NAMALWA (cell line): ENCODE results near the gene GREM2.

ENCODE experiments used
- DNase-seq: peaks from one replicate; pipeline ENCODE4 v3.0.0-alpha.2; 2015; ENCODE audit warnings: low spot score

The GREM2 gene

DNA sequence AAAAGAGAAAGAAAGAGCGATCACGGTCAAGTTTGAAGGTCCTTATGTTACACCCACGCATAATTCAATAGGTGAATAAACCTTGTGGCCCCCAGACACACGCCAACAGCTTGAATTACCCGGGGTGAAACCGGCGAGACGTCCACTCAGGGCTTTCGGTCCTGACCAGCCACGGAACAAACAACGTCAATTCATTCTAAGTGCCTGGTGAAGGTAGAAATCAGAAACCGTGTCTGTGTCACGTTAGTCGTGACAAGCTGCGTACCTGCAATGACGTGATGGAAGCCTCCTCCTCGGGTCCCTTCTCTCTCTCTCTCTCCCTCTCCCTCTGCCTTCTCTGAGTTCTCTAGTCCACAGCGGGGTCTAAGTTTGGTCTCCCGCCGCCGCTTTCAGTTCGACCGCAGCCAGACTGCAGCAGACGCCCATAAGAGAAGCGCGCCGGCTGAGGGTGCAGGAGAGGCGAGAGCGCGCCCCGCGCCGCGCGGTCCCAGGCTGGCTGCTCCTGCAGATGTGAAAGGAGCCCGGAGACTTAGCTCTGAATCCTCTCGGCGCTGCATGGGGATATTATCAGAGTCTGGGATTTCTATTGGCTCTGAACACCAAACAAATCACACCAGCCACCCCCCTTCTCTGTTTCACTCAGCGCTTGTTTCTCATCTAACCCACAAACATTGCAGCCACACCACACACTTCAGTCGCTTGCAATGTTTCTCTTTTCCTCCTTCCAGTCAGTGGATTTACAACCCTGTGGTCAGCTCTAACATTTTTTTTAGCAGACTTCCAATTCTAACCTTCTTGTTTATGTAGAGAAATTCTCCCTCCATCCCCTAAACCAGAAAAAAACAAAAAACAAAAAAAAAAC is at the start of gene GREM2:
TSS of gene GREM2 (minus strand) at position 537 of the 862 bp plus-strand sequence. CDS start 118,680 bp downstream, outside the sequence.
- no peak for DNase-seq

DNA sequence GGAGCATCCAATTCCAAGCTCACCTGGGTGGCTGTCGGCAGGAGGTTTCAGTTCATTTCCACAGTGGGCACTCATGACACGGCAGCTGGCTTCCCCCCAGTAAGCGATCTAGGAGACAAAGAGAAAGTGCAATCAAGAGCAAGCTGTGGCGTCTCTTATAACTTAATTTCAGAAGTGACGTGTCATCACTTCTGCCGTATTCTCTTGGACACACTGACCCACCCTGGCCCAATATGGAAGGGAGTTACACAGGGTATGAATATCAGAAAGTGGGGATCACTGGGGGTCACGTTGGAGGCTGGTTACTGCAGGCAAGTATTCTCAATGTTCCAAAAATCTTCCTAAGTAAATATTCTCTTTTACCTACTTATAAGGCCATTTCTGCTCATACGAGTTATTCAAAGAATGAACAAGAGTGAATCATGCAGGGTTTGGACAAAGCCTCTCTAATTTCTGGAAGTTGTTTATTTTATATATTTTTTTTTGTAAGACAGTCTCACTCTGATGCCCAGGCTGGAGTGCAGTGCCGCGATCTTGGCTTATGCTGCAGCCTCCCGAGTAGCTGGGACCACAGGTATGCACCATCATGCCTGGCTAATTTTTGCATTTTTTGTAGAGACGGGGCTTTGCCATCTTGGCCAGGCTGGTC is 46.5 kb upstream of the GREM2 start:
- DNase-seq = no peak

GRCh38 chr1:240656531-240656930 is 44.6 kb upstream of the GREM2 start:
- DNase-seq = no peak

DNA sequence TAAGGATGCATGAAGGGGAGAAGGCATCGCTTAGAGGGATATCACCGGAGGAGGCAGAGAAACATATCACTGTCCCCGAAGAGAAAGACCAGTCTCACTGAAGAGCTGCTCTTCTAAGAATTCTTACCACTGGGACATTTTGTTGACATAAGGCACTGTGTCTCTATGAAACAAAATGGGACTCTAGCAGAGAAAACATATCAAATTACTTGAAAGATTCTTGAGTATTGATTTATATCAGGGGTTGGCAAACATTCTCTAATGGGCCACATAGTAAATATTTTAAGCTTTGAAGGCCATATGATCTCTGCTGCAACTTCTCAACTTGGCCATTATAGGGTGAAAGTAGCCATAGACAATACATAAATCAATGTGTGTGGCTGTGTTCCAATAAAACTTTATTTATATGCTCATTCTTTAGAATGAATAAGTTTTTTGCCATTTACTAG is 41.0 kb upstream of the GREM2 start:
- DNase-seq = no peak

- DNase-seq = no peak
Measured at GRCh38 chr1:240652549-240652948, 40.6 kb upstream of the GREM2 start.

DNA sequence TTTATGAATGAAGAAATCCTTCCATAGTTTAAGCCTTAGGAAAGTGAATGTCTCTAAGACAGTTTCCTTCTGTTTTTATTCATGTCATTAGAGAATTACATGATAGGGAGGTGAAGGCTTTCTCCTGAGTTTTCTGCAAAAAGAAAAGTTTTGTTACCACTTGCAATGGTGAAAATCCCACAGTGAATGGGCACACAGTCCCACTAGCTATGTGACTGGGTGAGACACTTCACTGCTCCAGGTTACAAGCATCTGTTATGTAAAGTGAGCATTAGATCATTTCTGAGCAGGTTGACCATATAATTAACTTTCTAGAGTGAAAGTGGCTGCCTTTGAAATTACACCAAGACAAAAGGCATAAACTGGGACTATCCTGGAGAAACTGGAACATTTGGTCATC is 38.9 kb upstream of the GREM2 start:
- DNase-seq = no peak

GRCh38 chr1:240649733-240650721 is 38.1 kb upstream of the GREM2 start:
- no peak for DNase-seq

DNA sequence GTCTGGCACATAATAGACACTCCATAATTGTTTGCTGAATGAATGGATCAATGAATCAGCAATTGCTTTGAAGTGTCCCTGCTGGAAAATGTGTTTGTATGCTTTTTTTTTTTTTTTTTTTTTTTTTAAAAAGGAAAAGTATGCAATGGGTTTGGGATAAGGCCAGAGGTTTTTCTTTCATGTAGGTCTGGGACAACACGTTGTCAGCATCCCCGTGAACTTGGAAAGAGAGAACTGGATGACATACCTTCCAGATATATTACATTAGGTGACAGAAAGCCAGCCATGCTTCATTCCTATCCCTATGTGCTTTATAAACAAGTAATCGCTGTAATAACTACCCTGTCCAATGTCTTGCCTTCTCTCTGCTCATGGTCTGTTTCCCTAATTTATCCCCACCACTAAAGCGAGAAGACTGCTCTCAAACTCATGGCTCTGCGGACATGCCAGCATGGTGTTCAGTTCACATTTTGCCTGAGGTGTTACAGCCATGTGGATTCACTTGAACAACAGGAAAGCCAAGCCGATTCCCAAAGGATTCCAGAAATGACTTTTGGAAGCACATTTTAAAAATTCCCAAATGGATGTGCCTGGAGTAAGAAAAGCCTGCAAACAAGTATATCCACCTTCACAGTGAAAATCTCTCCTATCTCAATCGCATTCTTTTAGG is 34.8 kb upstream of the GREM2 start:
- DNase-seq = no peak

- DNase-seq = no peak
Measured at GRCh38 chr1:240644732-240645131, 32.8 kb upstream of the GREM2 start.

DNA sequence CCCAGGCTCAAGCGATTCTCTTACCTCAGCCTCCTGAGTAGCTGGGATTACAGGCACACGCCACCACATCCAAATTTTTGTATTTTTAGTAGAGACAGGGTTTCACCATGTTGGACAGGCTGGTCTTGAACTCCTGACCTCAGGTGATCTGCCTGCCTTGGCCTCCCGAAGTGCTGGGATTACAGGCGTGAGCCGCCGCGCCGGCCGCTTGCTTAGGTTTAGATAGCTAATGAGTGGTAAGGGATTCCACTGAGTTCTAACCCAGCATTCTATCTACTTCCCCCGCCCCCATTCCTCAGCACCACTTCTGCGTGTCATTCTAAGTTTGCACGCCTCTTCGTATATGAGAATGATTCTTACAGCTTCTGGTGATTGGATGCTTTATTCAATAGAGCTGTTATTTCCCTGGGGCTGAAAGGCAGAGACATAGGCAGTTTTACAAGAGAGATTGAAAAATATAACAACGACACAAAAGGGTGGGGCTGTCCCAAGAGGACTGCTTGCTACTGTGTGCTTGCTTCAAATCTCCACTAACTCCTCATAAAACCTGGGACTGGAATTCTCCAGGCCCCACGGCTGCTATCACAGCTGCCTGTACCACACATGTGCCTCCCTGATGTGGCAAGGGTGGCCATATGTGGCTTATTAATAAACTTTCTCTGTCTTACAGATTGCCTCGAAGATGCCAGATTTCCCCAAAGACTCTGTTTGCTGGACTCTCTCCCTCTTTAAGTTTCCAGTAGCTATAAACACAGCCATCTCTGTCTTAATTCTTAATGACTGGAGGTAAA is 23.7 kb upstream of the GREM2 start:
- DNase-seq = no peak

DNA sequence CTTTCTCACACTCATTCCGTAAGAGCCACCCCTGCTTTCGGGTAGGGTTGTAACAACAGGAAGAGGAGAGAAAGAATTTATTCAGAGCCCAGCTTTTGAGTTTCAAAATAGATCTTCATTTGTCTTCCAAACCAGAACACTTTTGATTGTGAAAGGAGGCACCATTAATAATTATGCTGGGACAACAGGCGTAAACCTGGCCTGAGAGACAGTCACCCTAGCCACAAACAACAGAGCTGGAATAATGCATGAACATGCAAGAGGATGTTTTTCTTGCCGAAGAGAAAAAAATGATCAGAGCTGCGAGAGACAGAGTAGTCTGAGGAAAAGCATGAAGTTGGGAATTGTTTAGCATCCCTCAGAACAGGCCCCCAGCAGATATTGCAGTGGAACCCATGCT is 18.5 kb upstream of the GREM2 start:
- no peak for DNase-seq

GRCh38 chr1:240621249-240621648 is 9.3 kb upstream of the GREM2 start:
- DNase-seq = no peak

GRCh38 chr1:240619906-240620621 is 8.1 kb upstream of the GREM2 start:
- no peak for DNase-seq

GRCh38 chr1:240619357-240619756 is 7.4 kb upstream of the GREM2 start:
- DNase-seq = no peak

- DNase-seq = no peak
Measured at GRCh38 chr1:240618946-240619345, 7.0 kb upstream of the GREM2 start.

DNA sequence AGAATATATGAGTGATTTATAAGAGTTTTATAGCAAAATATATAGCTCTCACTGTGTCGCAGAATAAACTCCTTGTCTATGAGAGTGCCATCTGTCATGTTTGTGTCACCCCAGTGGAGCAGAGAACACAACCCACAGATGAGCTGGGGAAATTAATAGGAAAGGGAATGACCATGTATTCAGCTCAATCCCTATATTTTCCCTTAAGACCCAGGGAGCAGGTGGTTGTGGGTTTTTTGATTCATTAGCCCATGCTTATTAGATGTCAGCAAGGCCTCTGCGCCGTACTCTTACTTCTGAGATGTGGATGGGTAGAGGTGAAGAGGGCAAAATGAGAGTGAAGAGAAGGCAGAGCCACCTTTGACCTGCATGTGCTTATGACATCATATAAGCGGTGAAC is 4.1 kb upstream of the GREM2 start:
- DNase-seq = no peak

- no peak for DNase-seq
Measured at GRCh38 chr1:240613356-240614142, 1.6 kb upstream of the GREM2 start.

DNA sequence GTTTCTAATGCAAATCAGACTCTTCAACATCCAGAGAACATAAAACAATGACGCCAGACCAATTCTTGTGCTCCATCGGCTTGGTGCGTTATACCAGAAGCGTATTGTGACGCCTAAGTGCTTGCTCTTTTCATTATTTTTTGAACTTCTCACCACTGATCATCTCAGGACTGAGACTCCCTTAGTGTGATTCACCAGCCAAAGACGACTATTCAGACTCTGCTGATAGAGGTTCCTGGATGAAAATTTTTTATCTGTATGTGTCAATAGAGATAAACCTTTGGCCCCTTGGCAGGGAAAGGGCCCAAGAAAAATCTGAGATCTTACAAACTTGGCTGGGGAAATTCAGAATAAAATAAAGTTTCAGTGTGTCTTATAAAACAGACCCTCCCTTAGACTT is 856 bp upstream of the GREM2 start:
- DNase-seq = no peak

DNA sequence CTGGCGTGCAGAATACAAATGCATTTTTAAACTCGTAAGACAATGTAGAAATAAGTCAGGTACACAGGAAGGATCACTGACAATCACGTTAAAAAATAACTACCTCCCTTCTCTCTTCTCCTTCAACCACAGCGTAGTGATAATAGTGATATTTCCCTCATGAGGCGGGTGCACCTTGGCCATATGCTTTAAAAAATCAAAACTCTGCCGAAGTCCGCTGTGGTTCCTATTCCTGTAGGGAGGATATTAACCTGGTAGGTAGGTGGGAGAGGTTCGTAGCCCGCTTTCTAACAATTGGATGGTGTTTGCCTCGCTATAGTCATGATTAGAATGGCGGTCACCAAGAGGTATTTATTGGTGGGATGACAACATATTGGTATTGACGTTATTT is 732 bp downstream of the GREM2 start:
- DNase-seq = no peak
